GM12891 (cell line): ENCODE measurements around the gene TMEM132D.

Experiments used
- DNase-seq: peaks from one replicate; pipeline ENCODE4 v3.0.0; 2011; ENCODE audit warnings: low spot score; ENCODE audit not compliant: insufficient read length
- FAIRE-seq: peaks from 2 replicates; lab custom pipeline; 2011; peaks lifted over from hg19 to GRCh38; lab: Jason Lieb, UNC
- PAX5 ChIP-seq: IDR thresholded peaks from 2 replicates; pipeline ENCODE4 v1.6.1; 2011; ENCODE audit warnings: low read length, moderate library complexity, mild to moderate bottlenecking; ENCODE audit not compliant: insufficient read depth, severe bottlenecking
- POLR2A ChIP-seq: IDR thresholded peaks from 2 replicates; pipeline ENCODE4 v1.6.1; 2011; ENCODE audit warnings: low read depth, low read length, control low read depth
- POLR2AphosphoS5 ChIP-seq: IDR thresholded peaks from 2 replicates; pipeline ENCODE4 v1.6.1; 2011; ENCODE audit warnings: low read depth, low read length, control low read depth
- POU2F2 ChIP-seq: IDR thresholded peaks from 2 replicates; pipeline ENCODE4 v1.6.1; 2011; ENCODE audit warnings: low read depth, mild to moderate bottlenecking, control low read depth, low read length, moderate library complexity
- SPI1 ChIP-seq: IDR thresholded peaks from 2 replicates; pipeline ENCODE4 v1.6.1; 2011; ENCODE audit warnings: low read depth, low read length, control low read depth
- TAF1 ChIP-seq: IDR thresholded peaks from 2 replicates; pipeline ENCODE4 v1.6.1; 2011; ENCODE audit warnings: low read depth, low read length, control low read depth

The TMEM132D gene

DNA sequence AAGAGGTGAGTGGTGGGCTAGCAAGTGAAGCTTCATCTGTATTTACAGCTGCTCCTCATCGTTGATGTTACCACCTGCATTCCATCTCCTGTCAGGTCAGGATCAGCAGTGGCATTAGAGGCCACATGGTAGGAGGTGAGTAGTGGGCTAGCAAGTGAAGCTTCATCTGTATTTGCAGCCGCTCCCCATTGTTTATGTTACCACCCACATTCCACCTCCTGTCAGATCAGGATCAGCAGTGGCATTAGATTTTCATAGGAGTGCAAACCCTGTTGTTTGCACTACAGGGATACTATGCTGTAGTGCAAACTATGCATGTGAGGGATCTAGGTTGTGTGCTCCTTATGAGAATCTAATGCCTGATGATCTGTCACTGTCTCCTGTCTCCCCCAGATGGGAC is 531.5 kb downstream of the TMEM132D start:
- DNase-seq (no peak), FAIRE-seq (no peak)
- TF ChIP-seq POLR2A (no peak), SPI1 (no peak), POU2F2 (no peak), POLR2AphosphoS5 (no peak), TAF1 (no peak), PAX5 (no peak)

- DNase-seq (no peak), FAIRE-seq (no peak)
- no peak for TF ChIP-seq POLR2A
These were observed 532.6 kb downstream of the TMEM132D start for GRCh38 chr12:129371268-129371667.

DNA sequence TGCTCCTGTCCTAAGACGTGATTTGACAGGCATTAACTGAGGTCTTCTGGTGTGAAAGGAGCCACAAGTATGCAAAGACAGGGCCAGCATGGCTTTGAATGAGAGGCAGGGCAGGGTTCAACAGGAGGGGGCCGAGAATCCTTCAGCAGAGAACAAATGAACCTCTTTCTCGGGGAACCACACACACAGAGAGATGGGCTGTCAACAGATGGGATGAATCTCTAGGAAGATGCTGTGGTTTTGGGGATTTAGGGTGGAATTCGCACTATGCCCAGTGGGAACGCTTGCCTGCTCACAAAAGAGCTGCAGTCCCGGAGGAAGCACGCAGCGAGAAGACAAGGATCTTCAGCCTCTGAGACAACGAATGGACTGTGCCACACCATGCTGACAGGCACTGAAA is 537.2 kb downstream of the TMEM132D start:
- no peak for DNase-seq
- no peak for FAIRE-seq
- TF ChIP-seq POLR2AphosphoS5 (no peak), PAX5 (no peak), POLR2A (no peak), POU2F2 (no peak), TAF1 (no peak), SPI1 (no peak)

DNA sequence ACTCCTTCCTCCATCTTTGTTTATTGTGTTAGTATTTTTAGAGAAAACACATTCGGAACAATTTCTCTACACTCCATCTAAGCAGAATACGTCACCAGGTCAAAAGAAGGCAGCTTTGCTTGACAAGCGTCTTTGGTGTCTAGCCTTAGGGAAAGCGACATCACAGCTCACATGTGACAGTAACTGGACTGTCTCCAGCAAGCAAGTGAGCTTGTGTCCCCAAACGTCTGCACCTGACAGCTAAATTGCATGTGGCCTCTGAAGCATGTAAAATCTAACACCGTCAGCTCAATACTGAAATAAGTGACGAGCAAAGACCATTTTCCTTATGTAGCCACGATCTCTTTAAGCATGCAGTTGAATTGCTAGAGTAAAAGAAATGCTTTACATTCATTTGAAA is 540.8 kb downstream of the TMEM132D start:
- FAIRE-seq, result no peak

GRCh38 chr12:129357233-129357632 is 546.6 kb downstream of the TMEM132D start:
- FAIRE-seq (no peak), DNase-seq (no peak)
- TF ChIP-seq POLR2AphosphoS5, result no peak
- TF ChIP-seq POU2F2, result no peak
- TF ChIP-seq POLR2A, result no peak
- TF ChIP-seq PAX5, result no peak
- no peak for TF ChIP-seq TAF1
- no peak for TF ChIP-seq SPI1

More for the DNA sequence above, 540.8 kb downstream of the TMEM132D start:
- DNase-seq, result no peak
- TF ChIP-seq TAF1, result no peak
- no peak for TF ChIP-seq SPI1
- no peak for TF ChIP-seq POU2F2
- TF ChIP-seq POLR2AphosphoS5, result no peak

GRCh38 chr12:129351481-129351880 is 552.3 kb downstream of the TMEM132D start:
- FAIRE-seq (no peak), DNase-seq (no peak)
- TF ChIP-seq POLR2AphosphoS5, result no peak
- no peak for TF ChIP-seq SPI1
- no peak for TF ChIP-seq POLR2A
- TF ChIP-seq POU2F2, result no peak
- TF ChIP-seq PAX5, result no peak
- TF ChIP-seq TAF1, result no peak

DNA sequence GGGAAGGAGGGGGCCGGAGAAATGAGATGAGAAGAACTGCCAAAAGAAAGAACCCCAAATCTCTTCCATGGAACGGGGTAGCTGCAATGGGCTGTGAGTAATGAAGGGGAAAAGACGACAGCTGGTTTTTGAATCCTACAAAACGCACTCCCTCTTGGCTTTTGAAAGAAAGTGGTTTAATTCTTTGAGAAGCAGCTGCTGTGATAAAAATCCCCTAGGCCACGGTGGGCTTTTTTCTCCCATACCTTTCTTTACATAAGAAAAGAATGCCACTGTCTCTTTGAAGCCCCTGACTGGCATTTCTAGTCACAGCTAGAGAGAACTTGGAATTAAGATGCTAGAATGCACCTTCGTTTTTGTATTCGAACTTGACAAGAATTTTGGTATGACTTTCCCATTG is 564.5 kb downstream of the TMEM132D start:
- FAIRE-seq (no peak), DNase-seq (no peak)
- no peak for TF ChIP-seq POLR2A
- no peak for TF ChIP-seq PAX5
- no peak for TF ChIP-seq SPI1
- no peak for TF ChIP-seq POU2F2
- no peak for TF ChIP-seq POLR2AphosphoS5
- no peak for TF ChIP-seq TAF1

GRCh38 chr12:129337413-129337812 is 566.4 kb downstream of the TMEM132D start:
- FAIRE-seq (no peak), DNase-seq (no peak)
- TF ChIP-seq POLR2A (no peak), PAX5 (no peak), POLR2AphosphoS5 (no peak), POU2F2 (no peak), TAF1 (no peak), SPI1 (no peak)

DNA sequence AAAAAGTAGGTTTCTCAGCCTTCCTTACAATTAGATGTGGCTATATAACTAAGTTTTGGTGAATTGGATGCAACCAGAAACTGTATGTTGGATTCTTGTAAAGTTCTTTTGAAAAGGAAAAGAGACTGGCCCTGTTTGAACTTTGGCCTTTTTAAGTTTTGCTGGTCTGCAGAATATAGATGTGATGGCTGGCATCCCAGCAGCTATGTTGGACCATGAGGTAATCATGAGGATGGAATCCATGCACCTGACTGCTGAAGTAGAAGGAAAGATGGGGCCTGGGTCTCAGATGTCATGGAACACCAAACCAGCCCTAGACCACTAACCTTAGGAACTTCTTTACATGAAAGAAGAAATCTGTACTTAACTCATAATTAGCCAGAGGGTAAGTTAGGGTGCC is 568.1 kb downstream of the TMEM132D start:
- FAIRE-seq (no peak), DNase-seq (no peak)
- no peak for TF ChIP-seq POU2F2
- no peak for TF ChIP-seq PAX5
- TF ChIP-seq POLR2A, result no peak
- TF ChIP-seq TAF1, result no peak
- TF ChIP-seq SPI1, result no peak
- TF ChIP-seq POLR2AphosphoS5, result no peak

GRCh38 chr12:129332286-129332685 is 571.5 kb downstream of the TMEM132D start:
- TF ChIP-seq POLR2AphosphoS5, result no peak
- DNase-seq (no peak), FAIRE-seq (no peak)
